ENCODE results near the gene ROPN1.

ROPN1 gene

DNA sequence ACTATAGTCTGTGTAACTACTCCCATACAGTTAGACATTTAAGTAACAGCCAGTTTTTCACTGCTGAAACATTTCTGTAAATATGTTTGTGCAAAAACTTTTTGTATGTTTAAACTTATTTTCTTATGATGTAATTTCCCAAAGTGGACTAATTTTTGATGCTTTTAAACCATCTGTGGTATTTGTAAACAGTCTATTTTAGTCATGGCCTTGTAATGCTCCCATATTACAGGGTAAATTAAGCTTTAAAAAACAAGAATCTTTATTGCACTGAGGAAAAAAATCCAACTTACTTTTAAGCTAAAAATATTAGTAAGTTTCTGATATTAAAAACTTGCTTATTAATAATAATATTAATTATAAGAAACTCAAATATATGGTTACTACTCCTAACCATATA, 44.4 kb downstream of the ROPN1 start:
- DNase-seq, result no peak

DNA sequence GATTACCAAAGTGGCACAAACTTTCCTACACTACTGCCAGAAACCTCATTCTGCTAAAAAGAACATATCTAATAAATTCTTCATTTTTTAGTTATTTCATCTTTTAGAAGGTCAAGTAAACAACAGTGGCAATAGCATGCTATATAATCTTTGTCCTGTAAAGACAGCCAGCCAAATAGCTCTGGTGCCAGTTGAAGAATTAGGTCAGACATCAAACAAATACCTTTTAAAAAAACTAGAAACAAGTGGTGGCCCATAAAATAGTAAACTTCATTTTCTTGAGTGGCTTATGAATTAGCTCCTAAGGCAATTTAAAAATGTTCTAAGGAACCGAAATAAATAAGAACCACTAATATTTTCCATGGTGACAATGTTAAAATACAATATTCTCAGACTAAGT, 50.4 kb downstream of the ROPN1 start:
- DNase-seq, result no peak

DNA sequence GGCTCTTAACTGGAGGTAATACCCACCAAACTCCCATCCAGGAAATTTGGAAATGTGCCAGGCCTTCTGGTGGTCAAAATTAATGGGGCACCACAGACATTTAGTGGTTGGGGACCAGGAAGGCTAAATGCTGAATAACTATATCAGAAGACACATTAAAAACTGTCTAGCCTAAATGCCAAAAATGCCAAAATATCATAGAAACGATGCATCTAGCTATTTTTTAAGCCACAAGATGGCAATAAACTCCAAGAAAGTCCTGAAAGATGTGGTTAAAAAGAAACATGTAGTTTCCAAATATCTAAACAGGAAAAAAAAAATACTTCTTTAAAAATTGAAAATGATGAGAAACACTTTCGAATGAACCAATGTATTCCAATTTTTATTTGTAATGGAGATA, 50.8 kb downstream of the ROPN1 start:
- DNase-seq, result no peak

DNA sequence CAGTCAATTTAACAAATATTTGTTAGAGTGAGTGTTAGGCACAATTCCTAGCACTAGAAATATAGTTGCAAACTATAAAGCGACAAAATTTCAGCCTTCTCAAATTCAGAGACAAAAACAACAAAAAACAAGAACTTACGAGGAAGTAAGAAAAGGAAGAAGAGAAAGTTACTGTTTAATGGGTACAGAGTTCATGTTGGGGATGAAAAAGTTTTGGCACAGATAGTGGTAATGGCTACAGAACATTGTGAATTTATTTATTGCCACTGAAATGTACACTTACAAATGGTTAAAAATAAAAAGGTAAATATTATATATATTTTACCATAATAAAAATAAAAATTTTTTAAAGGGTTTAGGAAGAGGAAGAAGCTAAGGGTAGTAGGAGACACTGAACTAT, 52.2 kb downstream of the ROPN1 start:
- DNase-seq, result no peak

DNA sequence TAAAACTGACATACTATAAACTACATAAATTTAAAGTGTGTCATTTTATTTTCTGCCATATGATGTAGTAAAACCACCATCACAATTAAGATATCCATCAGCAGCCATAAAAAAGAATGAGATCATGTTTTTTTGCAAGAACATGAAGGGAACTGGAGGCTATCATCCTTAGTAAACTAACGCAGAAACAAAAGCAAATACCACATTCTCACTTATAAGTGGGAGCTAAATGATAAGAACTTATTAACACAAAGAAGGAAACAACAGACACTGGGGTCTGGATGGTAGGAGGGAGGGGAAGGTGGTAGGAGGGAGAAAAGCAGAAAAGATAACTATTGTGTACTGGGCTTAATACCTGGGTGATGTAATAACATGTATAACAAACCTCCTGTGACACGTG, 55.5 kb downstream of the ROPN1 start:
- no peak for DNase-seq

DNA sequence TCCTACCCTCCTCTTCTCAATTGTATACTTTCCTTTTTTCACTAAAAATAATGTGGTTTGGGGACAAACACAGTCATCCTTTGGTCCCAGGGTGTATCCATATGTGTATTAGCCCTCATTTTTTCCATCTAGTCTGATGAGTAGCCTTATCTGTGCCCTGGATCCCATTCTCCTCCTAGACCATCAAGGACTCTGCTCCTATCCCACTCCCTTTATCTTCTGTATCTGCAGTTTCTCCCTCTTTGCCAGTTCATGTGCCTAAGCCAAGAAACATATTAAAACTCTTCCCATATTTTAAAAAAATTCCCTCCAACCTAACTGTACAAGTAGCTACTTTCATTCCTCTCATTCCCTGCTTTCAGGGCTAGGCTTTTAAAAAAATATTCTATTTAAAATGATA, 56.1 kb downstream of the ROPN1 start:
- no peak for DNase-seq

DNA sequence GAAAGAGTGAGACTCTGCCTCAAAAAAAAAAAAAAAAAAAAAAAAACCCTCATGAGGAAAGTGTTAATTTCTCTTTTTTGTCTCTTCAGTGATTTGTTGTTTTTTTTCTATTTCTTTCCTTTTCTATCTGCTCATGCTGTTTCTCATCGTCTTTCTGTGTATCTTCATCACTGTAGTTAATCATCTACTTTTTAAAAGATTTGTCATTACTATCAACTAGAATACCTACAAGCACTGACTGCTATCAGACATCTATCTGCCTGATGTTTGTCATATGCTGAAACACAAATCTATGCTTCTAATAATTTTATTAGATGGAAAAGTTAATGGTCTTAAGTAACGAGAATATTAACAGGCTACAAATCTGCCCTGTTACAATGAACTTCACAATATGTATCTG, 57.7 kb downstream of the ROPN1 start:
- DNase-seq, result no peak

DNA sequence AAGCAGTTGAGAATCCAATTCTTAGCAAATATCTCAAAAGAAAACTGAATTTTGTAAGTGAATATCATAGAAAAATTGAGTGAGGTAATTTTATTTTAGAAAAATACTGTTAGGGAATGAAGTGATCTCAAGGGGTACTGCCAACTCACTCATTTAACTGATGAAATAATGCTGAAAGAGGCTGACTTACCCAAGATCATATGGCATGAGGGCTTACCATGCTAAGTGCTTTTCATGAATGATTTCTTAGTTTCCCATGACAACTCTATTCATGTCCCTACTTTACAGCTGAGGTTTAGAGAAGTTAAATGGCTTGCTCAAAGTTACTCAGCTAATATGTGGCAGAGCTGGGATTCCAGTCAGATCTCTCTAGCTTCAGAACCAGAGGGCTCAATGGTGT, 61.5 kb downstream of the ROPN1 start:
- no peak for DNase-seq

DNA sequence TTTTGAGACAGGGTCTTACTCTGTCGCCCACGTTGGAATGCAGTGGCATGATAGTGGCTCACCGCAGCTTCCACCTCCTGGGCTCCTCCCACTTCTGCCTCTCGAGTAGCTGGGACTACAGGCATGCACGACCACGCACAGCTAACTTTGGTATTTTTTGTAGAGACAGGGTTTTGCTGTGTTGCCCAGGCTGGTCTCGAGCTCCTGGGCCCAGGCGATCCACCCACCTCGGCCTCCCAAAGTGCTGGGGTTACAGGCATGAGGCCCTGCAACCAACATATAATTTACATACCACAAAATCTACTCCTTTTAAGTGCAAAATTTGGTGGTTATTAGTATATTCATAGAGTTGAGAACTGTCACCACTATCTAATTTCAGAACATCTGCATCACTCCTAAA, 62.6 kb downstream of the ROPN1 start:
- DNase-seq, result no peak

DNA sequence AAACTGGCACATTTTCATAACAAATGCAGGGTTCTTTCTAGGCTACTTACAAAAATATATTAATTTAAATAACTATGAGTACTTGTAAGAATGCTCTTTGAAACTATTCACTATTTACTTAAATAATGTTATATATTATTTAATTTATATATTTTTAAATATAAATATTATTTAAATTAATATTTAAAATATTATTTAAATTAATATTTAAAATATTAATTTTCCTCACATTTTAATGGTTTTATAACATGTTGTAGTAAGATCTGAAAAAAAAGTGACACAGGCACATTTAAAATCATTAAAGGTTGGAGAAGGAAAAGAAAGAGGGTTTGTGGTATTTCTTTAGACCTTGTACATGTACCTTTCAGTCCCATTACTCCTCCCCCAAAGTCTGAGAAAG, 65.5 kb downstream of the ROPN1 start:
- DNase-seq, result no peak

DNA sequence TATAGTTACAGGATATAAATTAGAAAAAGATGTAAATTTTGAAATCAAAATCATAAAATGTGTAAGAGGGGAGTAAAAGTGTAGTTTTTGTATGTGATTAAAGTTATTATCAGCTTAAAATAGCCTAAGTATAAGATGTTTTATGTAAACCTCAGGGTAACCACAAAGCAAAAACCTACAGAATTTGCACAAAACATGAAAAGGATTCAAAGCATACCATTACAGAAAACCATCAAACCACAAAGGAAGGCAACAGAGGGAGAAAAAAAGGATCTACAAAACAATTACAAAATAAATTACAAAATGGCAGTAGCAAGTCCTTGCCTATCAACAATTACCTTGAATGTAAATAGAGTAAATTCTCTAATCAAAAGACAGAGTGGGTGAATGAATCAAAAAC, 71.1 kb downstream of the ROPN1 start:
- no peak for DNase-seq

DNA sequence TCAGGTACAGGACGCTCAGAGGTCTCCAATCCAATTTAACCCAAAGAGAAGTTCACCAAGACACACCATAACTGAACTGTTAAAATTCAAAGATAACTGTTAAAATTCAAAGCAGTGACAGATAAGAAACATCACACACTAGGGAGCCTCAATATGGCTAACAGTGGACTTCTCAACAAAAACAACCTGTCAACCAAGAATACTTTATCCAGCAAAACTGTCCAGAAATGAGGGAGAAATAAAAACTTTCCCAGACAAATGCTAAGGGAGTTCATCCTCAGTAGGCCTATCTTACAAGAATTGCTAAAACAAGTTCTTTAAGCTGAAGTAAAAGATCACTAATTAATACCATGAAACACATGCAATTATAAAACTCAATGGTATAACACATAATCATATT, 71.5 kb downstream of the ROPN1 start:
- no peak for DNase-seq

DNA sequence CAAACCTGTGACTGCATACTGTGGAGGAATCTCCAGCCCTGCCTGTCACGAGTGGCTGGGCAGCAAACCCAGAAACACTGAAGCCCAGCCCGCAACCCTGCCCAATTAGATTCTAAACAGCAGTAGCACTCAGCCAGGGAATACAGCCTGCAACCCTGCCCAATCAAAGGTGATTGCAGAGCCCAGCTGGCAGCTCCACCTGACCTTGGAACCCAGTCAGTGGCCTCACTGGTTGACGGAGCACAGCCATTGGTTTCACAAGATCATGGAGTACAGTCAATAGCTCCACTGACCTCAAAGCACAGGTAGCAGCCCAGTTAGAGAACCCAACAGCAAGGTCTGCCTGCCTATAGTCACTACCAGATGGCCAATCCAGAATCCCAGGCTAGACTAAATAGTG, 72.6 kb downstream of the ROPN1 start:
- DNase-seq, result no peak
